ENCODE results near the gene MYH11.

DNA sequence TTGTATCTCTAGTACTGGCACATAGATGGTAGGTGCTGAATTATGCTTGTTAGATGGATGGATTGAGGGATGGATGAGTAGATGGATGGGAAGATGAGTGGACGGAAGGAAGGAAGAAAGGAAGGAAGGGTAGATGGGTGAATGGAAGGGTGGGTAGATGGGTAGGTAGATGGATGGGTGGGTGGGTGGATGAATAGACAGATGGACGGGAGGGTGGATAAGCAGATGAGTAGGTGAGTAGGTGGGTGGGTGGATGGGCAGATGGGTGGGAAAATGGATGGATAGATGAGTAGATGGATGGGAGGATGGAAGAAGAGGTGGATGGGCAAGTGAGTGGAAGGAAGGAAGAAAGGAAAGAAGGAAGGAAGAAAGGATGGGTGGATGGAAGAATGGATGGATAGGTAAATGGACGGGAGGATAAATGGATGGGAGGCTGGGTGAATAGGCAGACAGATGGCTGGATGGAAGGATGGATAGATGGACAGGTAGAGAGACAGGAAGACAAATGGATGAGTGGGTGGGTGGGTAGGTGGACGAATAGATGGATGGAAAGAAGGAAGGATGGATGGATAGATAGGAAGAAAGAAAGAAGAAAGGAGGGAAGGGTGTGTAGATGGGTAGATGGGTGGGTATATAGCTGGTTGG, 56.9 kb downstream of the MYH11 start:
- TF ChIP-seq CTCF (IDR thresholded peaks at IDR 0.05) (no peak), EZH2phosphoT487 (IDR thresholded peaks at IDR 0.05) (no peak)

Measured in neural progenitor cell (in vitro differentiated cells).